ENCODE measurements around the gene PADI3. TPM values are rescaled to one million over a fixed set of nuclear protein-coding genes. Genes with fewer than 3 reads are reported as not detected.

The PADI3 gene
- total and polyA plus RNA-seq, 8 donors, result 0.04 TPM; not detected in 7

DNA sequence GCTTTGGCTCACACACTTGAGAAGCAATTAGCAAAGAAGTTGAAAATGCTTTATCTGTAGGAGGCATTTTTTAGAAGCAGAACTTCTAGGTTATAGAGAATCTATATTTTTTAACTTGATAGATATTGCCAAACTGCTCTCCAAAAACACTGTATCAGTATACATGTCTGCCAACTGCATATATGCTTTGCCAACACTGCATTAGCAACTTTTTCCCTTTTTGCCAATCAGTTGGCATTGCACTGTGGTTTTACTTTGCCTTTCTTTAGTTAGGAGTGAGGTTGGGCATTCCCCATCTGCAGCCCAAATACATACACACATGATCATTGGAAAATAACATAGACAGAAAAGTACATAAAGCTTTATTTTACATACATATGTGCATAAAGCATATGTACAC, 15.0 kb downstream of the PADI3 start:
- no peaks in the 10 kb centered on the region for H3K4me1 ChIP-seq
- peaks cover 0 to 2% of the 10 kb centered on the region in 2 donors for H3K9me3 ChIP-seq
- H3K27me3 ChIP-seq, result peaks cover 0 to 20% of the 10 kb centered on the region in 2 donors
- no peak overlapping the region for H3K4me3 ChIP-seq
- H3K27ac ChIP-seq, result no peak overlapping the region
- DNase-seq (no peak), ATAC-seq (no peak)
- H3K36me3 ChIP-seq, result no peaks in the 10 kb centered on the region
- TF ChIP-seq, protein P1, sequence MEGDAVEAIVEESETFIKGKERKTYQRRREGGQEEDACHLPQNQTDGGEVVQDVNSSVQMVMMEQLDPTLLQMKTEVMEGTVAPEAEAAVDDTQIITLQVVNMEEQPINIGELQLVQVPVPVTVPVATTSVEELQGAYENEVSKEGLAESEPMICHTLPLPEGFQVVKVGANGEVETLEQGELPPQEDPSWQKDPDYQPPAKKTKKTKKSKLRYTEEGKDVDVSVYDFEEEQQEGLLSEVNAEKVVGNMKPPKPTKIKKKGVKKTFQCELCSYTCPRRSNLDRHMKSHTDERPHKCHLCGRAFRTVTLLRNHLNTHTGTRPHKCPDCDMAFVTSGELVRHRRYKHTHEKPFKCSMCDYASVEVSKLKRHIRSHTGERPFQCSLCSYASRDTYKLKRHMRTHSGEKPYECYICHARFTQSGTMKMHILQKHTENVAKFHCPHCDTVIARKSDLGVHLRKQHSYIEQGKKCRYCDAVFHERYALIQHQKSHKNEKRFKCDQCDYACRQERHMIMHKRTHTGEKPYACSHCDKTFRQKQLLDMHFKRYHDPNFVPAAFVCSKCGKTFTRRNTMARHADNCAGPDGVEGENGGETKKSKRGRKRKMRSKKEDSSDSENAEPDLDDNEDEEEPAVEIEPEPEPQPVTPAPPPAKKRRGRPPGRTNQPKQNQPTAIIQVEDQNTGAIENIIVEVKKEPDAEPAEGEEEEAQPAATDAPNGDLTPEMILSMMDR (IDR thresholded peaks at IDR 0.05), result no peak
- intact Hi-C loops (cut with DNase I), result no loop called here

DNA sequence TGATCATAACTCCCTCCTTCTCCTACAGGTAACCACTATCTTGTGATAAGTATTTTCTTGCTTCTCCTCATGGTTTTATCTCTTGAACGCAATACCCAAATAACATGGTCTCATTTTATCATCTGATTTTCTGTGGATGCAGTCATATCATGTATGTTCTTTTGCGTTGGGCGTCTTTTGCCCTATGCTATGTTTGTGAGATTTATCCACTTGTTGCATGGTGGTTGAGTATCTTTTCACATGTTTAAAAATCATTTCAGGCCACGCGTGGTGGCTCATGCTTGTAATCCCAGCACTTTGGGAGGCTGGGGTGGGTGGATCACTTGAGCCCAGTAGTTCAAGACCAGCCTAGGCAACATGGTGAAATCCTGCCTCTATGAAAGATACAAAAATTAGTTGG, 15.6 kb downstream of the PADI3 start:
- H3K27ac ChIP-seq, result no peak overlapping the region
- peaks cover 0 to 2% of the 10 kb centered on the region in 2 donors for H3K9me3 ChIP-seq
- TF ChIP-seq, protein P1 (IDR thresholded peaks at IDR 0.05), result no peak
- DNase-seq, result no peak
- no peak for ATAC-seq
- H3K4me3 ChIP-seq, result no peak overlapping the region
- H3K27me3 ChIP-seq, result peaks cover 0 to 16% of the 10 kb centered on the region in 2 donors
- H3K36me3 ChIP-seq, result no peaks in the 10 kb centered on the region
- intact Hi-C loops (cut with DNase I), result no loop called here
- no peaks in the 10 kb centered on the region for H3K4me1 ChIP-seq

GRCh38 chr1:17265162-17265561, 16.3 kb downstream of the PADI3 start:
- TF ChIP-seq, protein P1 (IDR thresholded peaks at IDR 0.05), result no peak
- Histone ChIP-seq H3K4me1 (no peaks in the 10 kb centered on the region), H3K27me3 (peaks cover 0 to 9% of the 10 kb centered on the region in 2 donors)

GRCh38 chr1:17265950-17266349, 17.1 kb downstream of the PADI3 start:
- Histone ChIP-seq H3K4me1 (no peaks in the 10 kb centered on the region), H3K27ac (no peak overlapping the region), H3K36me3 (no peaks in the 10 kb centered on the region), H3K27me3 (peaks cover 0 to under 1% of the 10 kb centered on the region in 2 donors), H3K9me3 (peaks cover 0 to 2% of the 10 kb centered on the region in 2 donors), H3K4me3 (no peak overlapping the region)
- TF ChIP-seq, protein P1 (IDR thresholded peaks at IDR 0.05), result no peak
- ATAC-seq (no peak), DNase-seq (peak in 1 of 4 donors; percentile 6)
- intact Hi-C loops (cut with DNase I), result no loop called here

More at GRCh38 chr1:17265162-17265561, 16.3 kb downstream of the PADI3 start:
- Histone ChIP-seq H3K4me3 (no peak overlapping the region), H3K9me3 (peaks cover 0 to 2% of the 10 kb centered on the region in 2 donors), H3K36me3 (no peaks in the 10 kb centered on the region), H3K27ac (no peak overlapping the region)
- ATAC-seq (no peak), DNase-seq (peak in 1 of 4 donors; percentile 15)
- intact Hi-C loops (cut with DNase I), result no loop called here

GRCh38 chr1:17270891-17271765, 22.2 kb downstream of the PADI3 start:
- Histone ChIP-seq H3K4me1 (peaks cover 0 to 3% of the 10 kb centered on the region in 2 donors), H3K9me3 (no peaks in the 10 kb centered on the region), H3K27me3 (peaks cover 0 to 15% of the 10 kb centered on the region in 2 donors), H3K27ac (no peak overlapping the region), H3K4me3 (no peak overlapping the region), H3K36me3 (no peaks in the 10 kb centered on the region)
- intact Hi-C loops (cut with DNase I), result no loop called here
- ATAC-seq, result no peak
- no peak for DNase-seq
- TF ChIP-seq, protein P1 (IDR thresholded peaks at IDR 0.05), result no peak
